K562 (cell line): Measurements from ENCODE around the gene GLCCI1. TPM values are rescaled to one million over a fixed set of nuclear protein-coding genes. Genes with fewer than 3 reads are reported as not detected.

ENCODE experiments used
- ATAC-seq: fragments of 200-7000 bp; cut with Tn5 transposase; 3 replicates; pipeline ENCODE4 v1.9.1; 2020; ENCODE audit warnings: moderate library complexity
- BruUV-seq: library from RNA; stranded (reverse); fragments of 400-500 nt; replicated peaks from 2 replicates; lab custom pipeline; 2021; lab: Mats Ljungman, UMichigan
- CTCF ChIA-PET: fragments of 300-600 bp; formaldehyde crosslinking; extraction: SDS; loops from one replicate; lab custom pipeline; 2021; ENCODE audit warnings: low intra/inter-chr PET ratio; lab: Yijun Ruan, JAX
- POLR2A ChIA-PET: fragments of 300-600, 350-650 bp; sonication (Branson Sonifier 250); formaldehyde crosslinking; extraction: SDS; loops from one replicate; lab custom pipeline; 2021; ENCODE audit warnings: antibody characterized with exemption, inconsistent platforms; lab: Yijun Ruan, JAX
- DNase-seq, 4 experiments: peaks; one replicate each; pipeline versions ENCODE4 v3.0.0 to v3.0.0-alpha.2; 2011 to 2018; ENCODE audit warnings: low spot score in 3 of 4, mixed read lengths in 3 of 4; ENCODE audit errors: extremely low read depth in 1 of 4
- FAIRE-seq: peaks from 2 replicates; lab custom pipeline; 2011; peaks lifted over from hg19 to GRCh38; lab: Jason Lieb, UNC
- H2AFZ ChIP-seq: 2 replicates; pipeline ENCODE4 v1.6.0; 2011; ENCODE audit warnings: low read depth, low read length, control low read depth, inconsistent platforms
- H3K27ac ChIP-seq: fragments of 200-600 bp; 3 replicates; pipeline ENCODE4 v1.8.0; 2011; ENCODE audit warnings: low read depth, mild to moderate bottlenecking, control low read depth, inconsistent platforms, low read length, moderate library complexity, mixed read lengths; ENCODE audit errors: extremely low read depth
- H3K27me3 ChIP-seq, 2 experiments: fragments of 300-600 bp in 1 of 2; 2 replicates in 1 of 2; 3 replicates in 1 of 2; pipeline versions ENCODE4 v1.6.0 to v1.8.0; 2011; ENCODE audit warnings: inconsistent platforms in 2 of 2, low read length in 2 of 2, mild to moderate bottlenecking in 1 of 2, mixed read lengths in 1 of 2, moderate library complexity in 1 of 2; ENCODE audit not compliant: control insufficient read depth in 2 of 2, insufficient read depth in 2 of 2
- H3K36me3 ChIP-seq: fragments of 300-600 bp; 3 replicates; pipeline ENCODE4 v1.8.0; 2011; ENCODE audit warnings: mild to moderate bottlenecking, low read length, inconsistent platforms; ENCODE audit not compliant: control insufficient read depth, insufficient read depth
- H3K4me1 ChIP-seq, 2 experiments: fragments of 200-600 bp in 1 of 2; replicated peaks in 1 of 2; 2 replicates in 1 of 2; 3 replicates in 1 of 2; pipeline versions ENCODE4 v1.5.1 to v1.8.0; 2011; ENCODE audit warnings: inconsistent platforms in 2 of 2, low read length in 2 of 2, mild to moderate bottlenecking in 1 of 2, mixed read lengths in 1 of 2, moderate library complexity in 1 of 2; ENCODE audit not compliant: control insufficient read depth in 2 of 2, insufficient read depth in 2 of 2
- H3K4me2 ChIP-seq: 2 replicates; pipeline ENCODE4 v1.6.1; 2011; ENCODE audit warnings: low read length, control low read depth, inconsistent platforms, mixed read lengths; ENCODE audit not compliant: insufficient read depth
- H3K4me3 ChIP-seq: fragments of 200-600 bp; sonication (generic), shearing (Covaris generic); 2 replicates; pipeline ENCODE4 v1.5.1; 2016; ENCODE audit warnings: control low read depth, inconsistent platforms
- H3K79me2 ChIP-seq: fragments of 200-600 bp; 3 replicates; pipeline ENCODE4 v1.8.0; 2011; ENCODE audit warnings: low read length, inconsistent platforms; ENCODE audit not compliant: control insufficient read depth, insufficient read depth
- H3K9ac ChIP-seq, 2 experiments: 2 replicates each; pipeline versions ENCODE4 v1.6.0 to v1.6.1; 2011; ENCODE audit warnings: low read depth in 2 of 2, low read length in 2 of 2, control low read depth in 1 of 2, inconsistent platforms in 1 of 2, mild to moderate bottlenecking in 1 of 2, mixed read lengths in 1 of 2; ENCODE audit not compliant: insufficient read depth in 1 of 2
- H3K9me1 ChIP-seq: one replicate; pipeline ENCODE4 v1.6.0; 2011; ENCODE audit warnings: inconsistent platforms, mild to moderate bottlenecking, low read length, moderate library complexity; ENCODE audit not compliant: control insufficient read depth, insufficient read depth
- H3K9me3 ChIP-seq: replicated peaks from 2 replicates; pipeline ENCODE4 v1.5.1; 2011; ENCODE audit warnings: low read depth, low read length, inconsistent platforms; ENCODE audit not compliant: control insufficient read depth, insufficient read depth
- H4K20me1 ChIP-seq: replicated peaks from 2 replicates; pipeline ENCODE4 v1.6.1; 2011; ENCODE audit warnings: low read length, inconsistent platforms, mixed read lengths; ENCODE audit not compliant: control insufficient read depth, insufficient read depth
- CBX2 ChIP-seq: fragments of 200-600 bp; sonication (generic); IDR thresholded peaks from one replicate; pipeline ENCODE4 v1.6.1; 2012; ENCODE audit warnings: mild to moderate bottlenecking, low read length, inconsistent platforms; ENCODE audit not compliant: insufficient read depth, poor library complexity, severe bottlenecking
- CREM ChIP-seq: IDR thresholded peaks from 2 replicates; pipeline ENCODE4 v1.6.1; 2014; ENCODE audit warnings: antibody characterized with exemption, low read depth
- DNMT1 ChIP-seq: fragments of 450-650 bp; IDR thresholded peaks from 2 replicates; pipeline ENCODE4 v1.6.1; 2016; ENCODE audit warnings: antibody characterized with exemption, mild to moderate bottlenecking
- KHSRP ChIP-seq: fragments of 450-650 bp; IDR thresholded peaks from 2 replicates; pipeline ENCODE4 v1.6.1; 2017
- NUFIP1 ChIP-seq: fragments of 450-650 bp; IDR thresholded peaks from 2 replicates; pipeline ENCODE4 v1.6.1; 2018; ENCODE audit not compliant: partially characterized antibody
- RAD51 ChIP-seq: fragments of 450-650 bp; IDR thresholded peaks from 2 replicates; pipeline ENCODE4 v1.7.1; 2016; ENCODE audit warnings: low read depth, mild to moderate bottlenecking, borderline replicate concordance
- ZNF217 ChIP-seq: sonication (generic); formaldehyde crosslinking; IDR thresholded peaks from 2 replicates; pipeline ENCODE4 v1.8.0; 2022; ENCODE audit warnings: mild to moderate bottlenecking, missing genetic modification reagents
- ZNF324 ChIP-seq: fragments of 250-450 bp; sonication (Bioruptor Pico); IDR thresholded peaks from 2 replicates; pipeline ENCODE4 v1.4.0; 2020; ENCODE audit warnings: mild to moderate bottlenecking
- ZNF589 ChIP-seq: fragments of 200-800 bp; sonication (Bioruptor generic); IDR thresholded peaks from 2 replicates; pipeline ENCODE4 v1.6.1; 2016; ENCODE audit warnings: low read depth, missing genetic modification characterization, missing compliant biosample characterization
- WGBS: fragments of 100-300 bp; shearing (Covaris generic); methylation state at CpG from one replicate; pipeline ENCODE4 v1.1.6; 2016; ENCODE audit warnings: low coverage, mixed read lengths; ENCODE audit not compliant: insufficient coverage; ENCODE audit errors: missing lambda C conversion rate; 5-methylcytosine and 5-hydroxymethylcytosine counted together
- in situ Hi-C: fragments of 300-500 bp; cut with MboI; formaldehyde crosslinking; loops from 4 replicates; pipeline ENCODE4 v1.15.0; 2018; ENCODE audit warnings: inconsistent platforms, mixed read lengths
- intact Hi-C: fragments of 100-400 bp; cut with micrococcal nuclease; formaldehyde crosslinking; loops from 2 replicates; pipeline ENCODE4 v1.14.2; 2022
- polyA plus RNA-seq, 8 experiments: library from polyadenylated mRNA; depleted of rRNA in 4 of 8; stranded (reverse) in 5 of 8; unstranded in 3 of 8; fragments of >200 nt; fragmentation: Nextera tagmentation in 2 of 8; fragmentation: Illumina TruSeq in 1 of 8; extraction: Ambion mirVana in 2 of 8; extraction: Trizol in 1 of 8; gene quantifications; 2 replicates each; pipeline versions ENCODE4 v1.2.1 to v1.2.3, GENCODE V29; 2011 to 2014; ENCODE audit warnings: inconsistent platforms in 1 of 8, missing spikeins in 1 of 8
- total RNA-seq, 7 experiments: library from RNA; depleted of rRNA in 6 of 7; stranded (reverse); fragments of >200 nt in 6 of 7; fragmentation: Illumina TruSeq in 2 of 7; extraction: Trizol in 2 of 7; gene quantifications; 2 replicates each; pipeline versions ENCODE4 v1.2.1 to v1.2.3, GENCODE V29; 2011 to 2021; ENCODE audit warnings: low replicate concordance in 1 of 7
- TF ChIP-seq, protein P1 (sequence below): sonication (generic); formaldehyde crosslinking; IDR thresholded peaks from 2 replicates; pipeline ENCODE4 v1.8.0; 2022; ENCODE audit warnings: mild to moderate bottlenecking, missing genetic modification reagents
- TF ChIP-seq, protein P2 (sequence below): fragments of 450-650 bp; IDR thresholded peaks from 2 replicates; pipeline ENCODE4 v1.6.1; 2016; ENCODE audit warnings: missing biosample characterization, missing genetic modification characterization

The GLCCI1 gene
- total and polyA plus RNA-seq, 9 of the 15 experiments (the other 6 are each of a cell fraction or from before 2014, with no cell fraction given) = 2.7 to 11.9 (median 7.2) TPM

DNA sequence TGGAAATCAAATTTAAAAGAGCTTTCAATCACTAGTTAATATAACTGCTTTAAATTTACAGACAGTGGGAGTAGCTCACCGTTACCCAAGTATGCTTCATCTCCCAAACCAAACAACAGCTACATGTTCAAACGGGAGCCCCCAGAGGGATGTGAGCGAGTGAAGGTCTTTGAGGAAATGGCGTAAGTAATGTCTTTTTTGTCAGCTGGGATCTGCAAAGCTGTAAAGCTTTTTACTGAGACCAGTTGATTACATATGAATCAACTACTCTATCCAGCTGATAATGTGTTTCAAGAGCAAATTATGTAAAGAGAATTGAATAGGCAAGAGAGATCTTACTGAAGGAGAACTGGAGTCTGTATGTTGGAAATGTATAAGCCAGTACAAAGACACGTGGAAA lies 116.2 kb downstream of the GLCCI1 start:
- TF ChIP-seq ZNF217 (CRISPR knock-in tag) (no peak), KHSRP (no peak), CBX2 (no peak), NUFIP1 (no peak), CREM (no peak), DNMT1 (no peak), ZNF324 (CRISPR knock-in tag) (no peak), ZNF589 (CRISPR knock-in tag) (no peak), RAD51 (no peak)
- TF ChIP-seq, protein P1, sequence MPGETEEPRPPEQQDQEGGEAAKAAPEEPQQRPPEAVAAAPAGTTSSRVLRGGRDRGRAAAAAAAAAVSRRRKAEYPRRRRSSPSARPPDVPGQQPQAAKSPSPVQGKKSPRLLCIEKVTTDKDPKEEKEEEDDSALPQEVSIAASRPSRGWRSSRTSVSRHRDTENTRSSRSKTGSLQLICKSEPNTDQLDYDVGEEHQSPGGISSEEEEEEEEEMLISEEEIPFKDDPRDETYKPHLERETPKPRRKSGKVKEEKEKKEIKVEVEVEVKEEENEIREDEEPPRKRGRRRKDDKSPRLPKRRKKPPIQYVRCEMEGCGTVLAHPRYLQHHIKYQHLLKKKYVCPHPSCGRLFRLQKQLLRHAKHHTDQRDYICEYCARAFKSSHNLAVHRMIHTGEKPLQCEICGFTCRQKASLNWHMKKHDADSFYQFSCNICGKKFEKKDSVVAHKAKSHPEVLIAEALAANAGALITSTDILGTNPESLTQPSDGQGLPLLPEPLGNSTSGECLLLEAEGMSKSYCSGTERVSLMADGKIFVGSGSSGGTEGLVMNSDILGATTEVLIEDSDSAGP = no peak
- TF ChIP-seq, protein P2, sequence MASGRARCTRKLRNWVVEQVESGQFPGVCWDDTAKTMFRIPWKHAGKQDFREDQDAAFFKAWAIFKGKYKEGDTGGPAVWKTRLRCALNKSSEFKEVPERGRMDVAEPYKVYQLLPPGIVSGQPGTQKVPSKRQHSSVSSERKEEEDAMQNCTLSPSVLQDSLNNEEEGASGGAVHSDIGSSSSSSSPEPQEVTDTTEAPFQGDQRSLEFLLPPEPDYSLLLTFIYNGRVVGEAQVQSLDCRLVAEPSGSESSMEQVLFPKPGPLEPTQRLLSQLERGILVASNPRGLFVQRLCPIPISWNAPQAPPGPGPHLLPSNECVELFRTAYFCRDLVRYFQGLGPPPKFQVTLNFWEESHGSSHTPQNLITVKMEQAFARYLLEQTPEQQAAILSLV = no peak
- ChIA-PET POLR2A (interaction anchor here (0.7 to 1.9 kb wide), 7 partner anchors 10 to 59 kb away, joined by 3 to 7 read pairs (median 4); no protein-coding TSS in a partner anchor), CTCF (no interaction called here)
- Histone ChIP-seq H3K9ac (no peak overlapping the region), H3K27ac (no peak overlapping the region), H2AFZ (no peak overlapping the region), H3K4me2 (no peak overlapping the region), H3K9me1 (no peaks in the 10 kb centered on the region), H3K36me3 (0 out of 3 replicates have a peak, but pooled peaks cover 6% of the 10 kb centered on the region), H3K79me2 (no peaks in the 10 kb centered on the region), H3K27me3 (no peaks in the 10 kb centered on the region), H3K4me3 (no peak overlapping the region), H4K20me1 (no peaks in the 10 kb centered on the region), H3K9me3 (no peaks in the 10 kb centered on the region), H3K4me1 (no peaks in the 10 kb centered on the region)
- no peak for FAIRE-seq
- intact Hi-C loops (no loop called here), in situ Hi-C loops (no loop called here)
- ATAC-seq = no peak
- 64% methylated on average over 5 of the region's 5 CpGs for WGBS
- BruUV-seq = no TSS peak
- DNase-seq = no peak
